AML-193 (cell line): ENCODE results near the gene RRAS.

Experiments
- DNase-seq, 2 experiments: peaks; one replicate each; lab custom pipeline; 2025; lab: John Stamatoyannopoulos, UW

RRAS gene

GRCh38 chr19:49640113-49640898 lies at the start of gene RRAS:
Gene RRAS (minus strand): TSS chr19:49640143. CDS start chr19:49640098, 45 bp downstream.
- DNase-seq, result peak; percentile 99

GRCh38 chr19:49689133-49690078 lies 49.5 kb upstream of the RRAS start, which contains the start of gene ADM5:
Gene ADM5 (plus strand): TSS chr19:49689594. CDS start chr19:49689838, 244 bp downstream.
- no peak for DNase-seq

DNA sequence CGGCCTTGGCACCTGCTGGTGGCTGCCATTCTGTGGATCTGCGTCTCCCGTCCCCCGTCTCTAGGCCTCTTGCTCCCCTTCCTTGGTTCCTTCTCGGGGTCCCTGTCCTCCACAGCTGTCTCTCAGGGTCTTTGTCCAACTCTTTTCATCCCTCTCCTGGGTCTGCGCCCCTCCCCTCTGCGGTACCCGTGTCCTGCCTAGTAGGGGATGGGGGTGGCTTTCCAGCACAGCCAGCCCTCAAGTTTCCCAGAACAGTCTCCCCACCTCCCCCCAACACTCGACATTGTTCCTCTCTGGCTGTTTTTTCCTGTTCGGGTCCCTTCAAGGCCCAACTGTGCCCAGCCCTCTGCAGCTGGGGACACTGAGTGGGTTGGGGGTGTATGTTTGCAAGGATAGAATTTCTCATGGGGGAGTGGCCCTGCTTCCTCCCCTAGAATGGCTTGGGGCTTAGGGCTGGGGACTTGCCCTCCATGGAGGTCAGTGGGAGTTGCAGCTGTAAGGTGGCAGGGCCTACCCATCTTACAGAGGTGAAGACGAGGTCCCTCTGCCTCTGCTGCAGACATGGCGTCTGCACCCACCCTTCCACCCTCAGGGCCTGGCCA lies 48.7 kb upstream of the RRAS start:
- DNase-seq, result no peak

DNA sequence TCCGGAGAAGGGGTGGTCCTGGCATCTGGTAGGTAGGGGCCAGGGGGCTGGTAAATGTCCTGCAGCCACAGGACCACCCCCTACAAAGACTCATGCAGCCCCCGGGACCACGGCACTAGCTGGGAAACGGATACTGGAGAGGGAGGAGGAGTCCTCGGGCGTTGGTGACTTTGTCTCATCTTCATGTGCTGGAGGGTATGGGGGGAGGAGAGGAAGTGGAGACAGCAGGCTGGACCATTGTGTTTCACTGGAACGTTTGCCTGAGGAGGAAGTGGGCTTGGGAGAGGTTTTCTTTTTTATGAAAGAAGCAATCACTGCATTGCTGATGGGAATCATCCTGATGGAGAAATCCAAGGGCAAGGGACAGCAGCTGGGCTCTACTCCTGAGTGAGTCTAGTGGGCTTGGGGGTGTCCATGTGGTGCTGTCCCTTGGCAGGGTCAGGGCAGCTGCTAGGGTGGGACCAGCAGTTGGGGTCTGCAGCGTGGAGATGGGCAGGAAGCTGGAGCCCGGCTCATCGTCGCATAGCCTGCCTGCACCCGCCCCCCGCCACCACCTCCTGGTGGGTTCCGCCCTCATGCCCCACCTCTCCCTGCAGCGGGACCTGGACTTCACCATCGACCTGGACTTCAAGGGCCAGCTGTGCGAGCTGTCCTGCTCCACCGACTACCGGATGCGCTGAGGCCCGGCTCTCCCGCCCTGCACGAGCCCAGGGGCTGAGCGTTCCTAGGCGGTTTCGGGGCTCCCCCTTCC lies 47.8 kb upstream of the RRAS start:
- DNase-seq, result no peak

GRCh38 chr19:49687150-49687549 lies 47.2 kb upstream of the RRAS start:
- DNase-seq, result no peak

- no peak for DNase-seq
These were observed 46.7 kb upstream of the RRAS start for GRCh38 chr19:49686503-49687088.

DNA sequence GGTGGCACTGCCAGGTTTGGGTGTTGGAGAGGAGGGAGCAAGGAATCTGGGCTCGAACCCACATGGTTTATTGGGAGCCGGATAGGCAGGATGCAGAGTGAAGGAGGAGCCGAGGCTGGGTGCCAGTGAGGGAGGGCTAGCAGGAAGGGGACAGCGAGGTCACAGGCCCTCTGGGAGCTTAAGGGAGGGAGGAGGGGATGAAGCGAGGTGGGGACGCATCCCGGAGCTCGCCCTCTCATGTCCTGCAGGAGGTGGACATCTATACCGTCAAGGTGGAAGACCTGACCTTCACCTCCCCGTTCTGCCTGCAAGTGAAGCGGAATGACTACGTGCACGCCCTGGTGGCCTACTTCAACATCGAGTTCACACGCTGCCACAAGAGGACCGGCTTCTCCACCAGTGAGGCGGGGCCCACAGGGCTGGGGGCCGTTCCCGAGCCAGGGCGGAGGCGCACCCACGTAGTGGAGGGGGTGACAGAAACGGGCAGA lies 45.9 kb upstream of the RRAS start:
- DNase-seq, result no peak

- DNase-seq, result no peak
These were observed 45.1 kb upstream of the RRAS start for GRCh38 chr19:49684983-49685553.

DNA sequence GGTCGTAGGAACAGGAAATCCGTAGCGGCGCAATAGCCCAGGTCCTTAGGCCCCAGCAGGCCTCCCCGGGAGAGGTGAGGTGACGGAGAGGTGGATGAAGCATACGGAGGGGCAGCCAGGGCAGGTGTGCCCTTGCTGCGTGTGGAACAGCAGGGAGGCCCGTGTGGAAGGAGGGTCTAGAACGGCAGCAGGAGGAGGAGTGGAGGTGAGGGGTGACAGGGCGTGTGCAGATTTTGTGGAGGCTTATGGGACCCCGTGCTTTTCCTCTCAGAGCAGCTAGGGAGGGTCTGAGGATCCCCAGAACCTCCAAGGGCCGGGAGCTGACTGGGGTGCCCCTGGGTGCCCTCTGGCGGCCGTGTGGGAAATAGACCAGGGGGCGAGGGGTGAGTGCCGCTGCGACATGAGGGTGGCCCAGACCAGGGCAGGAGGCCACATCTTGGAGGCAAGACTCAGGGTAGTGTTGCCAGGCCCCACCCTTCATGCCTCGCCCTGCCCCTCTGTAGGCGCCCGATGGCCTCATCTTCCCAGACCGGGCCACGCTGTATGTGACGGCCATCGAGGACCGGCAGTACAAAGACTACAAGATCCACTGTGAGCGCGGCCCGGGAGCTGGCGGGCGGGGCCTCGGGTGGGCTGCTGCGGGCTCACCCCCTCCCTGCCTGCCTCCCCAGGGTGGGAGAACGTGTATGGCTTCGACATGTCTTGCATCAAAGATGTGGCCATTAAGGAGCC lies 44.5 kb upstream of the RRAS start:
- peak in 1 of 2 experiments; percentile 8 for DNase-seq

- no peak for DNase-seq
These were observed 43.9 kb upstream of the RRAS start for GRCh38 chr19:49683814-49684250.

DNA sequence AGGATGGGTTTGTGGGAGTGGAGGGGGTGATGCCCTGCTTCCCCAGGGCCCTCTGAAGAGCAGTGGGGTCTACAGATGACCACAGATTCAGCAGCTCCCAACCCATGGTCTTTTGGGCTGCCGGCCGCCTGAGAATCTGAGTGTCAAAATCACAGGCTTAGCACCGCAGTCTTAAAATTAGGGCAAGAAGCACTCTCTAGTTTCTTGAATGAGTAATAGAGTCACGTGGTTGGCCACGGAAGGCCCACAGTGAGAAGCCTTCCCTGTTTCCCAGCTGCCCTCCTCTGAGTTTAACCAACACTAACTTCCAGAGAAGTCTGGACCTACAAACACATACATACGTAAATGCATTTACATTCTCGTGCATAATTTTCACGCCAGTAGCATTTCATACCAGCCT lies 42.3 kb upstream of the RRAS start:
- no peak for DNase-seq

DNA sequence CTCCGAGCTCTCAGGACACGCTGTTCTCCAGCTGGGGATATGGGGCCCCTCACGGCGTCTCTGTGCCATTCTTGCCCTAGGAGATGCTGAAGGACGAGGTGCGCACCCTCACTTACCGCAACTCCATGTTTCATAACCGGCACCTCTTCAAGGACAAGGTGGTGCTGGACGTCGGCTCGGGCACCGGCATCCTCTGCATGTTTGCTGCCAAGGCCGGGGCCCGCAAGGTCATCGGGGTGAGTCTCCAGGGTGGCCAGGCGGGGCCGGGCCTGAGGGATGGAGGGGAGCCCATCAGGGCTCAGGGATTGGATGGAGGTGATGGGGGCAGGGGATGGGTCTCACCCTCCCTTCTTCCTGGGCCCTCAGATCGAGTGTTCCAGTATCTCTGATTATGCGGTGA lies 41.9 kb upstream of the RRAS start:
- no peak for DNase-seq

GRCh38 chr19:49680421-49681351 lies 40.7 kb upstream of the RRAS start:
- DNase-seq, result peak; percentile 64 to 82

- no peak for DNase-seq
These were observed 39.9 kb upstream of the RRAS start for GRCh38 chr19:49679771-49680413.

GRCh38 chr19:49678985-49679770 lies 39.2 kb upstream of the RRAS start:
- no peak for DNase-seq

DNA sequence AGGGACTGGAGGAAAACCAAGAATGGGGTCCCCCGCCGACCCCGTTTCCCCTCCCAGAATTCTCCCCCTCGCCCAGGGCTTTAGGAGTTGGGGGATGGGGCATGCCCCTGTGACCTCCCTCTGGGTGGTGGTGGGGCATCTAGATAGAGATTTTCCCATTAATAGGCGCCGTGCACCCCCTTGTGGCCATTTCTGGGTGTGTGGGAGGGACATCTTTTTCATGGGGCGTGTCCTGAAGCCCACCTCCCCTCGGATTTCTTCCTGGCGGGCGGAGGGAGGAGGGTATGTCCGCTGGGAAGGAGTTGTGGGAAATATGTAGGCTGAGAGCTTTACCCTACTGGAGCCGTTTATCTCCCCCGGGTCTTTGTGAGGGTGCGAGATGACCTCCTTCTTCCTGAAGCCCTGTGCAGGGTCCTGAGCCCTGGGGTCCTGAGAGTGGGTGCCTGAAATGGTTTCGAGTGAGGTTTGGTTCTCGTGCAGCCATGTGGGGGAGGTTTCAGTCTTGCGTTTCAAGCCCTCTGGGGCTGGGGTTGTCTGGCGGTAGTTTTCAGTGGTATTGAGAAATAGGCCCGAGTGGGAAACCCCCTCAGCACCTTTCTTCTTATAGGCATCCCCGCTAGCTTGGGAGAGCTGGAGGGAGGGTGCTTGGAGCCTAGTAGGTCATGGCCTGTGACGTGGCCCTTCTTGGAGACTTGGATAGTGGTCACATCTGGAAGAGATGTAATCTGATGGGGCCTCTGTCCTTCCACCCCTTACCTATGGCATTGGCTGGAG lies 38.1 kb upstream of the RRAS start:
- DNase-seq, result peak; percentile 36 to 47
